GM18861 (cell line): ENCODE measurements around the gene SLA2.
"Not testable (repeated sequence)": the region's sequence is repeated elsewhere in the genome, so short reads cannot be mapped to it uniquely, and the experiment has no call there.

Experiments used
- ATAC-seq: cut with Tn5 transposase; IDR thresholded peaks from one replicate; pipeline ENCODE4 v1.9.1; 2021; ENCODE audit not compliant: unreplicated experiment

SLA2 gene

GRCh38 chr20:36611625-36612024, 34.4 kb downstream of the SLA2 start:
- no peak for ATAC-seq

- not testable (repeated sequence) for ATAC-seq
Measured at GRCh38 chr20:36608388-36608728, 37.6 kb downstream of the SLA2 start.

- no peak for ATAC-seq
Measured at GRCh38 chr20:36607586-36608387, 38.2 kb downstream of the SLA2 start.

- no peak for ATAC-seq
Measured at GRCh38 chr20:36606158-36607066, 39.6 kb downstream of the SLA2 start.

- ATAC-seq: peak; percentile 80
Measured at GRCh38 chr20:36605399-36606157, 40.4 kb downstream of the SLA2 start, which contains the start of gene RAB5IF. TSS of gene RAB5IF (plus strand) at chr20:36605779. CDS start at chr20:36605952, 173 bp downstream.

- ATAC-seq: peak; percentile 21
Measured at GRCh38 chr20:36604952-36605398, 41.0 kb downstream of the SLA2 start.

GRCh38 chr20:36601540-36601939, 44.5 kb downstream of the SLA2 start:
- no peak for ATAC-seq

- ATAC-seq: no peak
Measured at GRCh38 chr20:36599912-36600345, 46.1 kb downstream of the SLA2 start.

- ATAC-seq: no peak
Measured at GRCh38 chr20:36593347-36593929, 52.6 kb downstream of the SLA2 start.

- ATAC-seq: no peak
Measured at GRCh38 chr20:36591854-36592641, 53.9 kb downstream of the SLA2 start.

GRCh38 chr20:36591281-36591680, 54.7 kb downstream of the SLA2 start:
- ATAC-seq: no peak

- no peak for ATAC-seq
Measured at GRCh38 chr20:36587388-36588070, 58.5 kb downstream of the SLA2 start.

- no peak for ATAC-seq
Measured at GRCh38 chr20:36585410-36586125, 60.4 kb downstream of the SLA2 start.

GRCh38 chr20:36584018-36584481, 61.9 kb downstream of the SLA2 start:
- no peak for ATAC-seq

GRCh38 chr20:36582821-36583220, 63.2 kb downstream of the SLA2 start:
- no peak for ATAC-seq

- no peak for ATAC-seq
Measured at GRCh38 chr20:36582322-36582721, 63.7 kb downstream of the SLA2 start.

- no peak for ATAC-seq
Measured at GRCh38 chr20:36579996-36580545, 65.9 kb downstream of the SLA2 start.

- ATAC-seq: no peak
Measured at GRCh38 chr20:36578356-36579041, 67.5 kb downstream of the SLA2 start.
